ENCODE data around the gene SHPK.
A peak's percentile ranks its signal among the peaks of the same experiment; 100 is the strongest.

SHPK gene

GRCh38 chr17:3636154-3636907 is at the start of gene SHPK, which contains the start of gene CTNS:
Gene SHPK, minus strand, starts transcription at chr17:3636250. Its CDS starts 31 bp downstream, at chr17:3636219.
Gene CTNS, plus strand, starts transcription at chr17:3636760. Its CDS starts 3,447 bp downstream, at chr17:3640207.
- DNase-seq (ENCODE audit: insufficient read length, low spot score) (peak; percentile 99), FAIRE-seq (peak; percentile 83)

GRCh38 chr17:3685174-3685573 is 49.1 kb upstream of the SHPK start:
- no peak for FAIRE-seq
- DNase-seq (ENCODE audit: insufficient read length, low spot score), result no peak

GRCh38 chr17:3683054-3683511 is 47.0 kb upstream of the SHPK start:
- peak; percentile 75 for FAIRE-seq
- peak; percentile 81 for DNase-seq (ENCODE audit: insufficient read length, low spot score)

GRCh38 chr17:3682033-3682432 is 46.0 kb upstream of the SHPK start:
- DNase-seq (ENCODE audit: insufficient read length, low spot score), result no peak
- no peak for FAIRE-seq

- FAIRE-seq (no peak), DNase-seq (ENCODE audit: insufficient read length, low spot score) (no peak)
Measured at GRCh38 chr17:3681565-3681964, 45.5 kb upstream of the SHPK start.

GRCh38 chr17:3681057-3681456 is 45.0 kb upstream of the SHPK start:
- FAIRE-seq (no peak), DNase-seq (ENCODE audit: insufficient read length, low spot score) (no peak)

GRCh38 chr17:3679531-3680126 is 43.6 kb upstream of the SHPK start:
- DNase-seq (ENCODE audit: insufficient read length, low spot score) (no peak), FAIRE-seq (no peak)

- no peak for FAIRE-seq
- no peak for DNase-seq (ENCODE audit: insufficient read length, low spot score)
Measured at GRCh38 chr17:3678821-3679530, 42.9 kb upstream of the SHPK start.

- DNase-seq (ENCODE audit: insufficient read length, low spot score) (no peak), FAIRE-seq (no peak)
Measured at GRCh38 chr17:3678095-3678820, 42.2 kb upstream of the SHPK start.

GRCh38 chr17:3675886-3676285 is 39.8 kb upstream of the SHPK start:
- FAIRE-seq, result no peak
- no peak for DNase-seq (ENCODE audit: insufficient read length, low spot score)

GRCh38 chr17:3672571-3672970 is 36.5 kb upstream of the SHPK start:
- FAIRE-seq (no peak), DNase-seq (ENCODE audit: insufficient read length, low spot score) (no peak)

GRCh38 chr17:3669548-3669947 is 33.5 kb upstream of the SHPK start:
- no peak for DNase-seq (ENCODE audit: insufficient read length, low spot score)
- FAIRE-seq, result no peak

- FAIRE-seq, result no peak
- DNase-seq (ENCODE audit: insufficient read length, low spot score), result no peak
Measured at GRCh38 chr17:3669085-3669347, 33.0 kb upstream of the SHPK start.

GRCh38 chr17:3668279-3669084 is 32.4 kb upstream of the SHPK start, which contains the start of the genes EMC6 and TAX1BP3:
Gene EMC6, plus strand, starts transcription at chr17:3668812. Its CDS starts 335 bp downstream, at chr17:3669147.
Gene TAX1BP3, minus strand, starts transcription at chr17:3668578. Its CDS starts 52 bp downstream, at chr17:3668526.
- FAIRE-seq, result peak; percentile 98
- DNase-seq (ENCODE audit: insufficient read length, low spot score), result peak; percentile 99

GRCh38 chr17:3667366-3668278 is 31.6 kb upstream of the SHPK start:
- FAIRE-seq (peak; percentile 67), DNase-seq (ENCODE audit: insufficient read length, low spot score) (peak; percentile 90)

GRCh38 chr17:3666516-3666915 is 30.5 kb upstream of the SHPK start:
- no peak for FAIRE-seq
- no peak for DNase-seq (ENCODE audit: insufficient read length, low spot score)

GRCh38 chr17:3665834-3666233 is 29.8 kb upstream of the SHPK start:
- no peak for DNase-seq (ENCODE audit: insufficient read length, low spot score)
- FAIRE-seq, result peak; percentile 9

GRCh38 chr17:3663102-3664011 is 27.3 kb upstream of the SHPK start:
- FAIRE-seq (no peak), DNase-seq (ENCODE audit: insufficient read length, low spot score) (no peak)
